Effector memory CD4-positive, alpha-beta T cell (primary cell): Measurements from ENCODE around the gene PALLD.

Experiments used
- DNase-seq, 3 donors: peaks; one replicate each; pipeline ENCODE4 v3.0.0-alpha.2; 2020
- H3K27ac ChIP-seq: 2 replicates; pipeline ENCODE4 v1.7.0; 2013; ENCODE audit warnings: mild to moderate bottlenecking, low read length, moderate library complexity; ENCODE audit not compliant: insufficient read depth, poor library complexity, severe bottlenecking
- H3K27me3 ChIP-seq: replicated peaks from 2 replicates; pipeline ENCODE4 v1.7.0; 2013; ENCODE audit warnings: mild to moderate bottlenecking, low read length; ENCODE audit not compliant: insufficient read depth, control insufficient read depth, poor library complexity, severe bottlenecking
- H3K36me3 ChIP-seq: 2 replicates; pipeline ENCODE4 v1.7.0; 2013; ENCODE audit warnings: mild to moderate bottlenecking, low read length, moderate library complexity; ENCODE audit not compliant: control insufficient read depth, insufficient read depth
- H3K4me1 ChIP-seq: 2 replicates; pipeline ENCODE4 v1.7.0; 2013; ENCODE audit warnings: low read length, mild to moderate bottlenecking; ENCODE audit not compliant: control insufficient read depth, insufficient read depth, poor library complexity, severe bottlenecking
- H3K4me3 ChIP-seq: 2 replicates; pipeline ENCODE4 v1.7.0; 2013; ENCODE audit warnings: low read length, low read depth, mild to moderate bottlenecking; ENCODE audit not compliant: insufficient read depth, poor library complexity, severe bottlenecking
- H3K9me3 ChIP-seq: 2 replicates; pipeline ENCODE4 v1.7.0; 2013; ENCODE audit warnings: mild to moderate bottlenecking, low read length, moderate library complexity; ENCODE audit not compliant: control insufficient read depth

The PALLD gene

DNA sequence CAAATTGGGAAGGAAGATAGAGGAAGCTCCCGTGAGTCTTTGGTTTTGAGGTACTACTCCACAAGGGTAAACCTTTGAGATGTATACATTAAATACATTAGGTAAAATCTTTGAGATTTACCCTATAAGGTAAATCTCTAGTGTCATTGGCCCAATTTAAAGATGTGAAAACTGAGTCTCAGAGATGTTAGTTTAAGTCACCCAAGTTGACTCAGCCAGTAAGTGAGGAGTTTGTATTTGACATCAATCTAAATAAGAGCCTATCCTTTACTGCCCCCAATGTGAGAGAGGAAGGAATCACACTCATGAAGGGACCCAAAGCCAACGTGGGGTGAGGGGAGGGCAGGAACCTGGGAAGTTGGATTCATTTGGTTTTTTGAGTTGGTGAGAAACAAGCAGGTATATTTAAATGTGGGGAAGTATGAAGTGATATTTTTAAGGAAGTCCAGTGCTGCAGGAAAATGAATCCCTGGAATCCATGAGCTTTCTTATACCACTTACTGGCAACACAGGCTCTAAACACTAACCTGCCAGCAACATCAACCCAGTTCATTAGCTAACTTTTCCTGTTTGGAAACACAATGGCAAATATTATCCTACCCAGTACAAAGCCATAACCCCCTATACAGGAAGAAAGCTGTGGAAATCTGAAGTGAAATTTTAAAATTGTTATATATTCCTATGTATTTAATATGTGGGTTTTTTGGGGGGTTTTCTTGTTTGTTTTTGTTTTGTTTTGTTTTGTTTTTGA lies 55.3 kb downstream of the PALLD start:
- no peaks in the 10 kb centered on the region for H3K9me3 ChIP-seq
- H3K36me3 ChIP-seq, result no peaks in the 10 kb centered on the region
- DNase-seq, result no peak
- no peaks in the 10 kb centered on the region for H3K27me3 ChIP-seq
- no peaks in the 10 kb centered on the region for H3K4me1 ChIP-seq
- H3K27ac ChIP-seq, result no peak overlapping the region
- no peak overlapping the region for H3K4me3 ChIP-seq

DNA sequence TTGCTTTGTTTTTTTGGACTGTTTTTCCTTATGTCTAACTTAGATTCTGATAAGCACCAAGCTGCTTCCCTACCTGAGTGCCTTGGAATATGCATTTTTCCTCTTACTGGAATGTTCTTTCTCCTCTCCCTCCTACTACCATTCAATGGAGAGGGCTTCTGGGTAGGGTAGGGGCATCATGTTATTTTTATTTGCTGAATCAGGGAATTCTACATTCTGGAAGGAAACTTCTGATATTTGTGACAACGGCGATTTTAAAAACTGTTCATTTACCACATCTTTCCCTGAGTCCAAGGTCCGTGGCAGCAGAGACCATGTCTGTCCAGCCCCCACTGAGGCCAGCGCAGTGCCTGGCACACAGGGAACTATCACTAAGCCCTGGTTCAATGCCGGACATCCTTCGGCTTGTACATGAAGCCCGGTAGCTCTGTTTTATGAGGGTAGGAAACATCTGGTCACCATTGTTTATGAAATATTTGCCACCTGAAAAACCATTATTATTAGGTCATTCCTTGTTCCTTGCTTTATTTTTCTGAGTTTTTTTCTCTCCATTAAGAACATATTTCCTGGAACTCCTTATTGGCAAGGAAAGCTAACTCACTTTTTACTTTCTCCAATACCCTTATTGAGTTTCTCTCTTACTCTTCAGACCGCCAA lies 57.0 kb downstream of the PALLD start:
- H3K4me1 ChIP-seq, result no peaks in the 10 kb centered on the region
- H3K27ac ChIP-seq, result no peak overlapping the region
- no peaks in the 10 kb centered on the region for H3K9me3 ChIP-seq
- H3K36me3 ChIP-seq, result no peaks in the 10 kb centered on the region
- H3K4me3 ChIP-seq, result no peak overlapping the region
- no peaks in the 10 kb centered on the region for H3K27me3 ChIP-seq
- no peak for DNase-seq

- Histone ChIP-seq H3K27me3 (no peaks in the 10 kb centered on the region), H3K4me1 (no peaks in the 10 kb centered on the region), H3K36me3 (no peaks in the 10 kb centered on the region), H3K27ac (no peak overlapping the region), H3K9me3 (no peaks in the 10 kb centered on the region), H3K4me3 (no peak overlapping the region)
- DNase-seq, result no peak
These were observed 58.6 kb downstream of the PALLD start for GRCh38 chr4:168555437-168555836.

DNA sequence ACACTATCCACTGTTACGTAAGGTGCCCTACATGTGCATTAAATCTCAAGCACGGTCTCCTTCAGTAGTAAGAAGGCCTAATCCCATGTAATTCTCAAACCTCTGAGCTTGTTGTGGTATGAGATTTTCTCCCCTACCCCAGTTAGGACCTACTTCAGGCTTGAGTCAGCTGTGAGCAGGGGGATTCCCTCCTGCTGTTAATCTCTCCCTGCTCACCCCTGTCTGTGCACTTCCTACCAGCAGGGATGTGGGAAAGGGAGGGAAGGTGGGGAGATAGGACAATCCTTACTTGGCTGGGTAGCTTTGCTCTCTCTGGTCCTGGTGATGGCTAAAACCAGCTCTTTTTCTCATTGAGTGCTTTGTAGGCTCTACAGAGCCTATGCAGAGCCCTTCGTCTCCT lies 60.8 kb downstream of the PALLD start:
- H3K27me3 ChIP-seq, result no peaks in the 10 kb centered on the region
- H3K9me3 ChIP-seq, result no peaks in the 10 kb centered on the region
- no peaks in the 10 kb centered on the region for H3K4me1 ChIP-seq
- no peaks in the 10 kb centered on the region for H3K36me3 ChIP-seq
- no peak for DNase-seq
- H3K27ac ChIP-seq, result no peak overlapping the region
- H3K4me3 ChIP-seq, result no peak overlapping the region

DNA sequence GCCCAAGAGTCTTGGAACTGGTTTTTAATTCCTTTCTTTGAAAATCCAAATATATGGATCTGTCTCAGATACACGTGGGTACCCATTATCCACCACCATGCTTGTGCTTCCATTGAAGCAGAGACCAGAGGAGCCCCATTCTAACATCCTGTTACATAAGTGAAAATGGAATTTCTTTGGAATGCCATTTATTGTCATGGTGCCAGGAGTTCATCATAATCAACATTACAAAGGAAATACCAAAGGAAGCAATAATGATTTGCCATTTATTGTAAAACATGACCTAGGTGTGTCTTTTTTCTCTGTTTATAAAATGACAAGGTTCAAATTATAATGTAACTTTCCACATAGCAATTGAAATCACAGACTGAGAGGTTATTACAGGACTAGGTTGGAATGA lies 61.7 kb downstream of the PALLD start:
- no peak overlapping the region for H3K4me3 ChIP-seq
- no peak for DNase-seq
- no peaks in the 10 kb centered on the region for H3K27me3 ChIP-seq
- H3K27ac ChIP-seq, result no peak overlapping the region
- no peaks in the 10 kb centered on the region for H3K36me3 ChIP-seq
- no peaks in the 10 kb centered on the region for H3K4me1 ChIP-seq
- no peaks in the 10 kb centered on the region for H3K9me3 ChIP-seq

DNA sequence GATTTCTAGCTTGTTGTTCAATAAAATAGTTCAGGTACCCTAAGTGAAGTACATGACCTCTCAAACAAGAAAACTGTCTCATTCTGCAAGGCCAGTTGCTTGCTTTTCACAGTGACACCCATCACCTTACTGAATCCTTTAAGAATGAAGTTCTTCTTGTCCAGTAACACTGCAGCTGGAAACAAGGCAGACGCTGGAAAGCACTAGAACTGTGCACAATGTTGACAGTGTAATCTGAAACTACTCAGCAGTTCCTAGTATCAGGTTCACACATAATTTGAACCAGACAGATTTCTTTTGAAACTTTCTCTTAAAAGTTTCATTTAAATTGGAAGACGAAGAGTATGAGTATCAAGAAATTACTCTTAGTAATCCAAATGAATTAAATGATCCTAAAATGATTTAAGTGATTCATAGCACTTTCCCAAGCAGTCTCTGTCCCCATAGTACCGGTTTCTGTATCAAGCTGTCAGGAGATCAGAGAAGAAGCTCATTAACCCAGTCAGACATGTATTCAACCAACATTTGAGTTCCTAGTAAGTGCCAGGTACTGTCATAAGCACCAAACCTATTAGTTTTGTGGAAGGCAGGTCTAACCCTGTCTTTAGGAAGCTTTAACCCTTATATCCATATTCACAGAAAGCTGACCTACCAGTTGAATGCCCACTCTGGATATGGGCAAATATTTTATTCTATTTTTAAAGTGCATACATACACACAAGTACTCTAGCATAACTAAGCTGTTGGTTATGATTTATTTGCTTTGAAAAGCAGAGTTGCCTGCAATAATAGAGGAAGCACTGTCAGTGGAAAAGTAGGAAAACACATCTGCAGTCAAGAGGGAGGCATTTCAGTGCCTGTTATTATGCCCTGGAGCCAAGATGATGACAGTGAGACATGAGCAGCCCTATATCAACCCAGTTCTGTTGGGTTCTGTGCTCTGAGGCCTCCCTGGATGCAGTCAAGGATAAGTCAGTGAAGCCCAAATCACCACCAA lies 63.6 kb downstream of the PALLD start:
- Histone ChIP-seq H3K4me3 (no peak overlapping the region), H3K27ac (no peak overlapping the region), H3K27me3 (no peaks in the 10 kb centered on the region), H3K9me3 (no peaks in the 10 kb centered on the region), H3K4me1 (no peaks in the 10 kb centered on the region), H3K36me3 (no peaks in the 10 kb centered on the region)
- no peak for DNase-seq

DNA sequence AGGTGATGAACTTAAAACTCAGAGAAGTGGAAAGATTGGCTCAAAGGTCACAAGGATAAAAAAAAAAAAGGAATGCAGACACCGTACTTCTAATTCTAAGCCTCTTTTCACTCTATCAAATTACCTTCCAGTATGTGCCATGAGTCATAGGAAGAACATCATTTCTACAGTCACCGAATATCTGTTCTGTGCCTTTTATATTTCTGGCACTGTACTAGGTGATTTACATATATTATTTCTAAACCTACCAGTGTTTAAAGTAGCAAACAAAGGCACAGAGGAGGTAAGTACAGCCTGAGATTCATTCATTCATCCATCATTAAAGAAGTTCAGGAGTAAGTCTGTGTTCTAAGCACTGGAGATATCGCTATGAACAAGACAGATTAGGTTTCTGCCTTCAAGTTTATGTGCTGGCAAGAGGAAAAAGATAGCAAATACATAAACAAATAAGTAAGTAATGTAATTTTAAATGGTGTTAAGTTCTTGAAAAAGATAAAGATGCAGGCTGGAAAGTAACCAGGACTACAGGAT lies 65.3 kb downstream of the PALLD start:
- H3K27me3 ChIP-seq, result no peaks in the 10 kb centered on the region
- no peak for DNase-seq
- H3K36me3 ChIP-seq, result no peaks in the 10 kb centered on the region
- H3K9me3 ChIP-seq, result no peaks in the 10 kb centered on the region
- no peaks in the 10 kb centered on the region for H3K4me1 ChIP-seq
- no peak overlapping the region for H3K27ac ChIP-seq
- H3K4me3 ChIP-seq, result no peak overlapping the region

GRCh38 chr4:168564023-168564422 lies 67.2 kb downstream of the PALLD start:
- H3K27me3 ChIP-seq, result no peaks in the 10 kb centered on the region

DNA sequence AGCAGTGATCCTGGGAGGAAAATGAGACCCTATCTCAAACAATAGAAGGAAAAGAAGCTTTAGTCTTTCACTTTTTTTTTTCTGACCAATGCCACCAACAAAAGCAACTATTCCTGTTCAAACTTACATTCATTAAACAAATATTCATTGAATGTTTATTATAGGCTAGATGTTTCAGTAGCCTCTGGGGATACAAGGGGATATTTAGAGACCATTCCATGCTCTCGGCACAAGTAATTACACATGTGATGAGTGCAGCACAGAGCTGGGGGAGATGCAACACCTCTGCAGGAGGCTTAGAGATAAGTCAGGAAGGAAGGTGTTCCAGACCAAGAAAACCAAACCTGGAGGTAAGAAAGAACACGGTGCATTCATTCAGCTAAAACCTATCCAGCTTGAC lies 68.3 kb downstream of the PALLD start:
- Histone ChIP-seq H3K4me3 (no peak overlapping the region), H3K27ac (no peak overlapping the region), H3K36me3 (no peaks in the 10 kb centered on the region)

More at GRCh38 chr4:168564023-168564422, 67.2 kb downstream of the PALLD start:
- Histone ChIP-seq H3K4me3 (no peak overlapping the region), H3K36me3 (no peaks in the 10 kb centered on the region), H3K9me3 (no peaks in the 10 kb centered on the region), H3K27ac (no peak overlapping the region), H3K4me1 (no peaks in the 10 kb centered on the region)
- DNase-seq, result no peak

More for the DNA sequence above, 68.3 kb downstream of the PALLD start:
- DNase-seq, result no peak
- Histone ChIP-seq H3K9me3 (no peaks in the 10 kb centered on the region), H3K4me1 (no peaks in the 10 kb centered on the region), H3K27me3 (no peaks in the 10 kb centered on the region)
